Measurements from ENCODE around the gene CSNK1D.

GRCh38 chr17:82215095-82215971, 58.2 kb downstream of the CSNK1D start:
- no peak for TF ChIP-seq EZH2phosphoT487 (IDR thresholded peaks at IDR 0.05; ENCODE audit: unreplicated experiment)
- no peak for TF ChIP-seq CTCF (conservative IDR thresholded peaks at IDR 0.05; ENCODE audit: low read depth in 2 of 2)
- TF ChIP-seq POLR2AphosphoS5 (IDR thresholded peaks at IDR 0.05; ENCODE audit: low read depth): no peak
- no peak for TF ChIP-seq EZH2 (IDR thresholded peaks at IDR 0.05; ENCODE audit: low read depth, unreplicated experiment)
